AG20443 (cell line): Measurements from ENCODE around the gene AOPEP.
A peak's percentile ranks its signal among the peaks of the same experiment; 100 is the strongest.
"Not testable (repeated sequence)": the region's sequence is repeated elsewhere in the genome, so short reads cannot be mapped to it uniquely, and the experiment has no call there.

Experiments
- DNase-seq: peaks from one replicate; pipeline ENCODE4 v3.0.0; 2012; ENCODE audit warnings: low spot score, mixed read lengths

Gene AOPEP

DNA sequence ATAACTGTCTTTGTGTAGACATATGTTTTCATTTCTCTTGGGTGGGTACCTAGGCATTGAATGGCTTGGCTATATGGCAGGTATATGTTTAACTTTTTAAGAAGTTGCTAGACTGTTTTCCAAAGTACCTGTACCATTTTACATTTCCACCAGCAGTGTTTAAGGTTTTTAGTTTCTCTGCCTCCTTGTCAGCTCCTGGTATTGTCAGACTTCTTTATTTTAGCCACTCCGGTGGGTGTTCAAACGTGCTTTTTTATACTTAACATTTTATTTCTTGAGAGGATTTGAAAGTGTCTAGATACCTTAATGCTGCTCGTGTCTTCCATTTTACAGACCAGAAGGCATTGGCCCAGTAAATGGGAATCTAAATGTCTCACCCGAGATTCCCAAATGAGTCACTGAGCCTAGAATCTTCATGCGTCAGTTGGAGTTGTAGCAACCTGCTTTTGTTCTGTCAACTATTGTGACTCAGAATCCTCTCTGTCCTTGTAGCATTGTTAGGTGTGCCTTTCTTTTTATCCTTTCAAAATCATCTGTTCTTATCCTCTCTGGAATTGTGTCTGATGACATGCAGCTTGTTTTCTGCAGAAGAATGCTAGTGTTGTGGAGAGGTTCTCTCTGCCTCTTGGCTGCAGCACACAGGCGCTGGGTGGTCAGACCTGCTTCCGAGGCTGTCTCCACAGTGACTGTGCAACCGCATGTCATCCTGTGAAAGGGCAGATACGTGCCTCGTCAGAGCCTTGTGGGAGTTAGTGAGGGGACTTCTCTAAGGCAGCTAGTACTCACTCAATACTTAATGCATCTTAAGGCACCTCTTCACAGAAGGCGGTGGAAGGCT lies 291.8 kb downstream of the AOPEP start:
- peak; percentile 79 for DNase-seq

GRCh38 chr9:95020644-95021043 lies 294.1 kb downstream of the AOPEP start:
- DNase-seq, result not testable (repeated sequence)

DNA sequence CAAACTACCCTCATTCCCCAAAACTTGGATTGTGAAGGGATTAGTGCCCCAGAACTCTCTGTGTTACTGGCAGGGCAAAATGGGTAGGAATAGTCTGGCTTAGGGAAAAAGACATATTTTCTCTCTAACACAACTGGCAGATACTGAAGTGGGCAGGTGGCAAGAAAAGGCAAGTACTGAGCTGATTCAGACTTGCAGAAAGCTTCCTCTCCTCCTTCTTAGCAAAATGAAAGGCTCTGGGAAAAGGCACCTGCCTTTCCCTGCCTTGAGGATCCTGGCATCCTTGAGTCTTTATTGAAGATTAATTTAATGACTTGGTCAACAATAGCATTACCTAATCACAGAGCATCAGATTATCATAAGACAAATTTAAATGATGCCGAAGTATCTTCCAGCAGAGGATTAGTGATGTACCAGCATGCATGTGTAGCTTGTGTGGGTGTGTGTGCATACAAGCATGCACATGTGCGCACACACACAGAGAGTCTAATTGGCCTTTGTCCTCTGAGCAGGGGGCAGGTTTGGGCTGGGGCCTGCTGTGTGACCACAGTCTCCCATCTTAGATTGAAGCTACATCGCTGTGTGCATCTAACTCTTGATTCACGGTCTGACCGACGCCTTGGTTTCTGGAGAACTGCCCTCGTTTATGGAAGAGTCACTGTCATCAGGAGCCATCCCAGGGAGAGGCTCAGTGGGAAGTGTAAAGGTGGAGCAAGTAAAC lies 294.8 kb downstream of the AOPEP start:
- no peak for DNase-seq

GRCh38 chr9:95022657-95023056 lies 296.2 kb downstream of the AOPEP start:
- DNase-seq, result no peak

DNA sequence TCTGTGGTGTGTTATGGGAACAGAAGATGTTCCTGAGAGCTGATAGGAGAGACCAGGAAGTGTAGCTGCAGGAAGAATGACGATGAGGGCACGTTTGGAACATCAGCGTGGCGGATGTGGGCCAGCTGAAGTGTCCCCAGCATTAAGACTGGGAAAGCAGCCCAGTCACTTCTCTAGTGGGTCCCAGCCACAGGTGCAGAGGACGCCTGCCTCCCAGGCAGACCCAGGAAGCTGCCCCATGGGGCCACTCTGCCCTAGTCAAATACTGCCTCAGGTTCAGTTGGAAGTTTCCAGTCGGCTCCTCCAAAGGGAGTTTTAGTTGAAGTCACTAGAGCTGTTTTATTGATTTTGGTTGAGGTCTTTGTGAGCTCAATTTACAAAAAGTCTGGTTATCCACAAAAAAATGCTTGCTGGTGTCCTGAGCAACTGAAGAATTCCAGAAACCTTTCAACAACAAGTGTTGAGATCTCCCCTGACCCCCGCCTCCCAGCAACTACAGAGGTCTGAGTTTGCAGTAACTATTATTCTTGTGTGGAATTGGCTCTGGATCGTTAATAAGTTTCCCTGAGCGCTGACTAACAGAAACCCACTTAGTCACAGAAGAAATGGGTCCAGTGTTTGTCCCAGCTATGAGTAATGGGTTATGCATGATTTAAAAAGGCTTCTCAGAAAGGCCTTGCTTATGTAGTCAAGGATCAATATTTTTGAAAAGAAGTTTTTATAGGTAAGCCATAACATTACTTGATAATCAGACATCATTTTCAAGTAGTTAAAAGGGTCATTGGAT lies 296.9 kb downstream of the AOPEP start:
- DNase-seq, result peak; percentile 75

DNA sequence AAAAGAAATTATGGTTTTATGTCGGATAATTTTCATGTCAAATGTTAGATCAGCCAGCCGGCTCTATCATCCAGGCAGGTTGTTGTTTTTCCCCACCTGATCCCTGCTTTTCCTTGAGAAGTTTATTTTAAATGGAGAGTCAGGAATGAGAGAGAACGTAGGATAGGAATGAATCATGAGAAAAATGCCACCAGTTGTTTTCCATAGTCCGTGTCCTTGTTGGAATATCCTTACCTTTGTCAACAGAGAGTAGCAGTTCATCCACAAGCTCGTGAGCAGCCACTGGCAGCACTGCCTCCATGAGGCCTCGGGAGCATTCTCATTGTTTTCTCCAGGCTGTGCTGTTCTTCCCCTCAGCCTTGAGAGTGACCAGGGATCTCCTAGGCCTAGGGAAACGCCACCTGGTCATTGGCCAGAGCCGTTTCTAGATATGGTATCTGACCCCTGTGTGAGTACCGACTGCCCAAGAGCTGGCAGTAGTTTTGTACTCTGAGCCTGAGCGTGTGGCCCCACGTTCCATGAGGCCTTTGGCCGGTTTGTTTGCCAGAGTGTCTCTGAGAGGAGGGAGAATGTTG lies 297.7 kb downstream of the AOPEP start:
- DNase-seq, result no peak

DNA sequence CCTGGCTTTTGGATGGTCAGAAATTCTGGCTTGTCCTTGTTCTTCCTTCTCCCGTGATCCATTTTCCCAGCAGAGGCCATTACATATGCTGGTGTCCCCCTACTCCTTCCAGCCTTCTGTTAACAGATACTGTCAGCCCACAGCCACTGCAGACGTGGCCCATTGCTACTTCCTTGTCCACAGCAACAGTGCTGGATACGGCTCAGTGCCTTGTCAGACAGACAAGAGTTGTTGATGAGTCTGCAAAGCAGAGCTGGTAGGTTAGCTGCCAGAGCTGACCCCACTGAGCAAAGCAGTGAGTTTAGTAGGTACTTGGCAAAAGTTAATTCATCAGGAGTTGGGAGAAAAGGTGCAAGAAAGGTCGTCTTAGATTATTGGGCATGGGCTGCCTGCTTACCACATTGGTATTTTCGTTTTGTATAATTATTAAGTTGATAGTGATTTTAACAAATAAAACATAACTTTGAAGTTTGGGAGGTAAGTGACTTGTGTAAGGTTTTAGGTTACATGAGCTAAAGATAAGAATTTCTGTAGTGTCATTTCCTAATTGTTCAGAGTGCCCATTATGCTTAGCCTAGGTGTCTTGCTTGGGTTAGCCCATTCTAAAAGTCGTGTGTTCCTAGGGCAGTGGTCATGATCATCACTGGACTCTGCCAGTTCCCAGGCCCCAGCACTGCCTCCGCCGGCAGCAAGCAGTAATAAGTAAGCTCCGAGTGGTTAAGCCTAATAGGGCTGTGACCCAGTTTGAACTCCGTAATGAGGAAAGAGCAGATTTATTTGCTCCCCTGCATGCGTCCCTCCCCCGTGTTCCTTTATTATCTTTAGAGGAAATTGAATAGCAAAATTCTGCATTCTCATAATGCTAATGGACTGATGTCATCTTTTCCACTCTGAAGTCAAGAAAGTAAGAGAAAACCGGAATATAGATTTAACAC lies 299.0 kb downstream of the AOPEP start:
- DNase-seq, result peak; percentile 81

DNA sequence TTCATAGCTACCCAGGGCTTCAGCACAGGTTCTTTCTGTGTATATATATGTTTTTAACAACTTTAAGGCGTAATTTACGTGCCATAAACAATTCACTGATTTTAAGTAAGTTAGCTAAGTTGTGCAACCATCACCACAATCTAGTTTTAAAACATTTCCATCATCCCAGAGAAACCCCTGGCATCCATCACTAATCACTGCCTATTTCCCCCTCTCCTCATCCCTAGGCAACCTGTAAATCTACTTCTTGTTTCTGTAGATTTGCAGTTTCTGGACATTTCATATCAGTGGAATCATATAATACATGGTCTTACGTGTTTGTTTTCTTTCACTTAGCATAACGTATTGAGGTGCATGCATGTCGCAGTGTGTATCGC lies 299.6 kb downstream of the AOPEP start:
- no peak for DNase-seq

DNA sequence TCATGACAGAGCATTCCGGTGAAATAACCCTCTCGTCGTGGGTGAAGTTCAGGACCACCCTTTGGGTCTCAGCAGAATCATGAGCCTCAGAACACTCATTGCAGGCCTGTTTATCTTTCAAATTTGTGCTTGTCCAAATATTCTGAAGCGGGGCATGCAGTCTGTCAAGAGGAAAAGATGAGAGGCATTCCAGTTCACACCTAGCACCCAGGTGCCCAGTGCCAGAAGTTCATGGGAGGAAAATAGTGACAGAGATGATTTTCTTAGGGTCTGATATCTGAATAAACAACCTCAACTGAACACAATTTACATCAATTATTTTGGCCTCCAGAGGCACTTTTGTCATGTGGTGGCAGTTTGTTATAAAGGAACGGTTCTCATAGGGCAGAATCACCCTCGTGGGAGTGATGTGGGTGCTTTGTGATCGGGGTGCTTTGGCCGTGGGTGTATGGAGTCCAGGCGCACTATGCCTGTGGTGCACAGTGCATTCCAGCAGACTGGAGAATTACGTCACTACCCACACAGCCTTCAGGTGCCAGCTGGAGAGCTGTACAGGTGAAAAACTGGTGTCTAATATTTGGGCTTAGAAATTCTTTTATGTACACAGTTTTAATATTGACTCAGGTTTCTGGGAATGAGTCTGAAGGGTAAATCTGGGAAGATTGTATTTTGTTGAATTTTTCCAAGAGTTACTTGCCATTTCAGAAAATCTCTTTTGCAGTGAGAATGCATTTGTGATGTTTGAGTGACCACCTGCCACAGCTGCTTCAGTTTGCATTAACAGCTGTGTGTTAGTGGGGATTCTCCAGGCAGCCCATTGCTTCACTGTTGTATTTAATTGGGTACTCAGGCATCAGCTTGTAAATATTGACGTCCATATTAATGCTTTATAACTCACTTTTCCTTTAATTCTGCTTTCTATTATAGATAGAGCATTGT lies 301.7 kb downstream of the AOPEP start:
- no peak for DNase-seq

- no peak for DNase-seq
Measured at GRCh38 chr9:95028853-95029219, 302.3 kb downstream of the AOPEP start.

GRCh38 chr9:95029288-95029687 lies 302.8 kb downstream of the AOPEP start:
- DNase-seq, result no peak

GRCh38 chr9:95029720-95030119 lies 303.2 kb downstream of the AOPEP start:
- DNase-seq, result no peak

DNA sequence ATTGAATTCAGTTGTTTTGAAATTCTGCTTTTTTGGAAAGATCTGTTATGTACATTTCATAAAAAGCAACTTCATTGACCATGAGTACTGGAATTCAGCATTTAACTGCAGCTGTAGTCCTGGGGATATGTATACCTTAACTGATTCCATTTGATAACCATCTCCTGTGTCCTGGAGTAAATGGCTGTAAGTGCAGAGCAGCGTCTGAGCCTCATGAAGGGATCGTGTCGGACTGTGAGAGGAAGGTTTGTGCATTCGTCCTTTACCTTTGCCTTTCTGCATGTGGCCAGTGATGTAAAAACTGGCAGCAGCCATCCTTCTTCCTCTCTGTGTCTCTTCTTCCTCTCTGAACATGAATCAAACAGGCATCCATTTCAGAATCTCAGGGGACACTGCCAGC lies 303.8 kb downstream of the AOPEP start:
- DNase-seq, result no peak

DNA sequence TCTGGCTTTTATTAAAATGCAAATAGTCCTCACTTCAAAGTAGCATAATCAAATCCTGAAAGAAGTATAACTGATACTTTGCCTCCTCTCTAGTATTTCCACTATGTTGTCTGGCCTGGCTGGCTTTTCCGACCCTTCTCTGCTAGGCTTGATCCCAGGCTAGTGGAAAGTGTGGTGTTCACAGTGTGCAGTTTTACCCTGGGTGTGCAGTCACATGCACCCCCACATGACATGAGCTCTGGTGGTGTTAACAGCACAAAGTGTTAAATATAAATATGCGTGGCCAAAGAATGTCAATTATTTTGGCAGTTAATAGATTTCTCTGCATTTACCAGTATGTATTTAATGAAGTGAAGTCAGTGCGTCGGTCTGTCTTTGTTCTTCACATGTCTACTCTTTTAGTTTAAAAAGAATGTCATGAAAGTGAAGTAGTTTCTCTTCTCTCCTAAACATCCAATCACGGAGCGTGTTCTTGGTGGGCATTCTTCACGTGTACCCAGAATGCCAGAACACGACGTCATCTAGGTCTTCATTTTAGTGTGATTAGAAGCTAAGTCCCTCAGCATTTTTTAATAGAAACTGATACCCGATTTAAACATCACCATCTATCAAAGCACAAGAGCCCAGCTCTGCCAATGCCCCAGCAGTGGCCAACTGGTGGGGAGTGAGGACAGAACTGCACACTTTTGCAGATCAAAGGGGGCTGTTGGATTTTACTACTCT lies 304.6 kb downstream of the AOPEP start:
- DNase-seq, result no peak

GRCh38 chr9:95031711-95032461 lies 305.4 kb downstream of the AOPEP start:
- no peak for DNase-seq

DNA sequence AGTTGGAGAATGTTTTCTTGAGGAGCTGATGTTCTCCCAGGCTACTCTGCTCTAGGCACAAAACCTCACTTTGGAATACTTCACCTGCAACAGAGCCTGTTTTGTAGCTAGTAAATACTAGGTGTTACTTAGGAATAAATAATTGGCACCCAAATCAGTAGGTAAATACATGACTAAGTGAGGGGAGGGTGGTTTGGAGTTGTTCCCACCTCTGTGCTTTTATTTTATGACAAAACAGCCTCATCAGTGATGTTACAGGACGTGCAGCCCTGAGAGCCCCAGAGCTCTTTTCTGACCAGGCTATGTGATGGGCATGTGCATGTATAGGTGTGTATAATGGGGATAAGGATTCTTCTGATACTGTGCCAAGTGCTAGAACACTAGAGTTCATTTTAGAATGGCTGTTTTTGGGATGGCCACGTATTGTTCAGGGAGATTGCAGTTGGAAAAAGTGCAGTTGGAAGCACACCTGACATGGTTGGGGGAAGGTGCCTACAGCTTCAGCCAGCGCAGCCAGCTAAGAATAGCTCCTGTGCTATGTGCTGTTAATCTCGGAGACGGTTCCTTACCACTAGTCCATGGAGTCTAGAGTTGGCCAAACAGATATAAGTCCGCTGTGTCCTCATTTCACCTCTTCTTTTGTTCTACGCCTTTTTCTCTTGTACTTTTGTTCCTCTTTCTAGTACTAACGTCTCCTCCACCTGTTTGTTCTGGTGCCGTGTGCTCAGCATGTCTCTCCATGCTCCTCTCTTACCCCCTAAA lies 306.3 kb downstream of the AOPEP start:
- no peak for DNase-seq

DNA sequence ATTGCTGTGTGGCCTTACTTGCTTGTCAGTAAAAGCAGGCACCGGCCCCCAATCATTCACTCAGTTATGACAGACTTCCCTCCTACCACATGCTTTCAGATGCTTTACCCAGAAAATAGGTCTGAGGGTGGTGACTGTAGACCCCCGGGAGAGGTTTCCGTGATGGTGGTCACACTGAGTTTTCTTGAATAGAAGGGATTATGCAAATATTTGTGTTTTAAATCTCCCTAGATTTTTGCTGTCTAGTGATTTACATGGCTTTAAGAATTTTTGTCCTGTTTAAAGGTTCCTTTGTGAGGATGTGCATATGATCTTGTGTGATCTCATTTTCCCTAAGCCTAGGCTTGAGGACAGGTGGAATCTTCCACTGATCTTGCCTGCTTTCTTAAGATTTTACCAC lies 309.3 kb downstream of the AOPEP start:
- no peak for DNase-seq

GRCh38 chr9:95036676-95037075 lies 310.2 kb downstream of the AOPEP start:
- no peak for DNase-seq
